A549 treated with CpdA at 1 μM for 4 hours (cell line): Measurements from ENCODE around the gene CEP63. TPM values are rescaled to one million over a fixed set of nuclear protein-coding genes. Genes with fewer than 3 reads are reported as not detected.

Experiments used
- total RNA-seq: library from RNA; stranded (reverse); fragments of 200-300 nt; extraction: Qiagen RNA extraction; gene quantifications from 5 replicates; pipeline ENCODE4 v1.2.3, GENCODE V29; 2022; ENCODE audit warnings: low read depth

CEP63 gene
- 11.4 to 21.1 TPM (median 14.6 TPM) in 5 replicates for total RNA-seq

DNA sequence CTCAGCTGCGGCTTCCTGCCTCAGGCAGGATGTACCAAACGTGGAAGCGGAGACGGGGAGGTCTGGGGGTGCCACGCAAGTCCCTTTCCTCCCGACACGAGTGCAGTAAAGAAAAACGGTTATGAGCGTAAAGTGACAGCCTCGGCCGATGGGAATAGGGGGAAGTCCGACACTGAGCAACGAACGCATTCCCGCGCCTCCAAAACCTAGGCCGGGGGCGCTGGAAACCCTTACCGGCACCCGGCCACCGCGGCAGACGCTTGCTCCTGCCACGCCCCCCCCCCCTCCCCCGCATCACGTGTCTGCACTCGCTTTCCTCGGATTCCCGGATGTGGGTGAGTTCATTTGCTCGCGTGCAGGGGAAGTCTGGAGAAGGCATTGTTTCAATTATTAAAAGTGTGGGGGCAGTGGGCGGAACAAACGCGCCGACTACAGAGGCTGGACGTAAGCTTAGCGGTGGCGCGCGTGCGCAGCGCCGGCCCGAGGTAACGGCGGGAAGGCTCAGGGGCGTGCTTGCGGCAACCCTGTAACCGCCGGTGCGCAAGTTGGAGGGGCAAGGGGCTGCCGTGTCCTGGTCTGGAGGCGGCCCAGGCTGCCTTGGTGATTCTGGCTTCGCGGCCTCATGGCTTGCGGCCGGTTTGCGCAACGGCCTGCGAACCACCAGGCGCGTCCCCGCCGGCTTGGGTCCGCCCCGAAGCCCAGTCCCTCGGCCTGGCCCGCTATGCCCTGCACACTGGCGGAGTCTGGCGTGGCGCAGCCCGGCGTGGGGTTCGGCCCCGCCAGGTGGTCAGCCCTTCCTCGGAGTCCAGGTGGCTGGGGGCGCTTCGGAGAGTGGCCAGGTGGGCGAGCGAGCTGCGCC is at the start of gene CEP63, which contains the start of gene ANAPC13:
Gene CEP63, plus strand, starts transcription at position 340 of the 859 bp plus-strand sequence. CDS start 9,264 bp downstream, outside the sequence.
Gene ANAPC13, minus strand, starts transcription at position 268 of the 859 bp plus-strand sequence. CDS start 3,081 bp downstream, outside the sequence.

Other genes with a start within 250 kb of the CEP63 start
- gene RYK, start 235.2 kb upstream of the CEP63 start, total RNA-seq, result 28.1 to 34.2 TPM (median 29.3 TPM) in 5 replicates
- gene AMOTL2, start 111.6 kb upstream of the CEP63 start, total RNA-seq, result 37.3 to 44.8 TPM (median 41.5 TPM) in 5 replicates
- gene ANAPC13, start 72 bp upstream of the CEP63 start, total RNA-seq, result 44.1 to 53.3 TPM (median 45.8 TPM) in 5 replicates
- gene KY, start 165.0 kb downstream of the CEP63 start, total RNA-seq, result 0.06 to 0.15 TPM (median 0.08 TPM) in 5 replicates